ENCODE results near the gene GOLGA1. TPM values are rescaled to one million over a fixed set of nuclear protein-coding genes. Genes with fewer than 3 reads are reported as not detected.

Gene GOLGA1
- total RNA-seq, 1 donor from 2014 or later: 36.8 TPM

DNA sequence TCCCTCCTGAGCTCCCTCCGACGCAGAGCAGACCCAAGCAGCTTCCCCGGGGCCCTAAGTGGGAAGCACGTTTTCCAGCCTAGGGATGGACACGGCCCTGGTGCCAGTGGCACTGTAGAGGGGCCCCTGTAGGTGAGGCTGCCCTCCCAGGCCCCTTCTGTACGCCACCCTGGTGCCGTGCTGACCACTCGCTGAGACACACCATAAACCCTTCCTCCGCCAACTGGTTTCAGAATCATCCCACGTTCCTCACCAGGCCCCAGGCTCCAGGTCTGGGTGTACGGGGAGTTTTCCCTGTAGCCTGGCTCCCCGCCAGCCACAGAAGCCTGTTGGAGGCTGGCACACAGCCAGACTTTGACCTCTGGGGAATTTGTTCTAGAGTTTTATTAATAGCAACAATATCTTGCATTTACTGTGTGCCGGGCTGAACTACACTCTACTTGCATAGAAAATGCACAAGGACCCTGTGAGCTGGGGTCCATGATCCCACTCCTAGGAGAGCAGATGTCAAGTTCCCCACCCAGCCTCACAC lies 105.8 kb downstream of the GOLGA1 start:
- no peaks in the 10 kb centered on the region for H3K27me3 ChIP-seq
- intact Hi-C loops (cut with DNase I): loop anchor here (5.0 kb wide), 1 partner anchor 43 kb away; no protein-coding TSS in a partner anchor
- TF ChIP-seq CTCF (IDR thresholded peaks at IDR 0.05): no peak
- no peaks in the 10 kb centered on the region for H3K36me3 ChIP-seq
- DNase-seq (ENCODE audit: low spot score in 2 of 2): no peak
- no peak overlapping the region for H3K4me3 ChIP-seq
- peaks cover 0 to 2% of the 10 kb centered on the region in 2 donors for H3K4me1 ChIP-seq
- no peaks in the 10 kb centered on the region for H3K9me3 ChIP-seq
- H3K27ac ChIP-seq: no peak overlapping the region

- no peaks in the 10 kb centered on the region for H3K36me3 ChIP-seq
- H3K4me3 ChIP-seq: no peak overlapping the region
- DNase-seq (ENCODE audit: low spot score in 2 of 2): no peak
- no peaks in the 10 kb centered on the region for H3K9me3 ChIP-seq
- intact Hi-C loops (cut with DNase I): no loop called here
- no peaks in the 10 kb centered on the region for H3K27me3 ChIP-seq
- no peak overlapping the region for H3K27ac ChIP-seq
- H3K4me1 ChIP-seq: peaks cover 0 to 2% of the 10 kb centered on the region in 2 donors
- TF ChIP-seq CTCF (IDR thresholded peaks at IDR 0.05): no peak
Measured at GRCh38 chr9:124834591-124834990, 106.3 kb downstream of the GOLGA1 start.

GRCh38 chr9:124831642-124832364 lies 109.1 kb downstream of the GOLGA1 start:
- Histone ChIP-seq H3K36me3 (no peaks in the 10 kb centered on the region), H3K9me3 (no peaks in the 10 kb centered on the region), H3K4me1 (peaks cover 0 to 2% of the 10 kb centered on the region in 2 donors), H3K4me3 (no peak overlapping the region), H3K27ac (no peak overlapping the region), H3K27me3 (no peaks in the 10 kb centered on the region)
- DNase-seq (ENCODE audit: low spot score in 2 of 2): no peak
- intact Hi-C loops (cut with DNase I): no loop called here
- TF ChIP-seq CTCF (IDR thresholded peaks at IDR 0.05): no peak

GRCh38 chr9:124830593-124830992 lies 110.3 kb downstream of the GOLGA1 start:
- Histone ChIP-seq H3K27ac (no peak overlapping the region), H3K4me3 (no peak overlapping the region), H3K9me3 (no peaks in the 10 kb centered on the region), H3K36me3 (no peaks in the 10 kb centered on the region), H3K27me3 (no peaks in the 10 kb centered on the region), H3K4me1 (peaks cover 0 to 2% of the 10 kb centered on the region in 2 donors)
- no peak for TF ChIP-seq CTCF (IDR thresholded peaks at IDR 0.05)
- intact Hi-C loops (cut with DNase I): no loop called here
- DNase-seq (ENCODE audit: low spot score in 2 of 2): no peak

GRCh38 chr9:124829334-124829669 lies 111.6 kb downstream of the GOLGA1 start:
- no peak overlapping the region for H3K4me3 ChIP-seq
- H3K27ac ChIP-seq: no peak overlapping the region
- DNase-seq (ENCODE audit: low spot score in 2 of 2): no peak
- no peaks in the 10 kb centered on the region for H3K36me3 ChIP-seq
- no peaks in the 10 kb centered on the region for H3K9me3 ChIP-seq
- H3K4me1 ChIP-seq: peaks cover 0 to 2% of the 10 kb centered on the region in 2 donors
- no peaks in the 10 kb centered on the region for H3K27me3 ChIP-seq
- no peak for TF ChIP-seq CTCF (IDR thresholded peaks at IDR 0.05)
- intact Hi-C loops (cut with DNase I): no loop called here
